ENCODE results near the gene ARHGEF19. TPM values are rescaled to one million over a fixed set of nuclear protein-coding genes. Genes with fewer than 3 reads are reported as not detected.

Gene ARHGEF19
- total RNA-seq, 4 donors from 2014 or later: 2.6 to 10.6 (median 3.9) TPM

DNA sequence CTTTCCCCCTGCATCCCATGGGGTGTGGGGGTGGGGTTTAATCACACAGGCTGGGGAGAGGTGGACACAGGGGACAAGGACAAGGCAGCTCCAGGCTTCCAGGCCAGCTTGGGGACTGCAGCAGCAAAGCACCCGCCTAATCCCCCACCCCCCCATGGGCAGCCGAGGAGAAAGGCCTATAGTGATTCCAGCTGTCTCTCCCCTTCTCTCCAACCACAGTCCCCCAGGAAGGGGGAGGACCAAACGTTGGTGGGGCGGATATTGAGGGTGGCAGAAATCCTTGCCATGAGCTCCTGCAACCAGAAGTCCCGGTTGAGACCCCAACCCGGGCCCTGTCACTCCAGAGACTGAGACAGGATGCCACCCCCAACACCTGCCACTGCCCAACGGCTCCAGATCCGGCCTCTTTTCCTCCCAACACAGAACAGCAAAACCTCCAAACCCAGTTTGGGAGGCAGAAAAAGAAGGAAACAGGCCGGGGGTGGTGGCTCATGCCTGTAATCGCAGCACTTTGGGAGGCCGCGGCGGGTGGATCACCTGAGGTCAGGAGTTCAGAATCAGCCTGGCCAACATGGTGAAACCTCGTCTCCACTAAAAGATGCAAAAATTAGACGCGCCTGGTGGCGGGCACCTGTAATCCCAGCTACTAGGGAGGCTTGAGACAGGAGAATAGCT is 58.3 kb downstream of the ARHGEF19 start:
- TF ChIP-seq, protein P1, sequence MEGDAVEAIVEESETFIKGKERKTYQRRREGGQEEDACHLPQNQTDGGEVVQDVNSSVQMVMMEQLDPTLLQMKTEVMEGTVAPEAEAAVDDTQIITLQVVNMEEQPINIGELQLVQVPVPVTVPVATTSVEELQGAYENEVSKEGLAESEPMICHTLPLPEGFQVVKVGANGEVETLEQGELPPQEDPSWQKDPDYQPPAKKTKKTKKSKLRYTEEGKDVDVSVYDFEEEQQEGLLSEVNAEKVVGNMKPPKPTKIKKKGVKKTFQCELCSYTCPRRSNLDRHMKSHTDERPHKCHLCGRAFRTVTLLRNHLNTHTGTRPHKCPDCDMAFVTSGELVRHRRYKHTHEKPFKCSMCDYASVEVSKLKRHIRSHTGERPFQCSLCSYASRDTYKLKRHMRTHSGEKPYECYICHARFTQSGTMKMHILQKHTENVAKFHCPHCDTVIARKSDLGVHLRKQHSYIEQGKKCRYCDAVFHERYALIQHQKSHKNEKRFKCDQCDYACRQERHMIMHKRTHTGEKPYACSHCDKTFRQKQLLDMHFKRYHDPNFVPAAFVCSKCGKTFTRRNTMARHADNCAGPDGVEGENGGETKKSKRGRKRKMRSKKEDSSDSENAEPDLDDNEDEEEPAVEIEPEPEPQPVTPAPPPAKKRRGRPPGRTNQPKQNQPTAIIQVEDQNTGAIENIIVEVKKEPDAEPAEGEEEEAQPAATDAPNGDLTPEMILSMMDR (IDR thresholded peaks at IDR 0.05): no peak
- DNase-seq (ENCODE audit: low spot score) (no peak), ATAC-seq (ENCODE audit: low FRiP score) (no peak)

DNA sequence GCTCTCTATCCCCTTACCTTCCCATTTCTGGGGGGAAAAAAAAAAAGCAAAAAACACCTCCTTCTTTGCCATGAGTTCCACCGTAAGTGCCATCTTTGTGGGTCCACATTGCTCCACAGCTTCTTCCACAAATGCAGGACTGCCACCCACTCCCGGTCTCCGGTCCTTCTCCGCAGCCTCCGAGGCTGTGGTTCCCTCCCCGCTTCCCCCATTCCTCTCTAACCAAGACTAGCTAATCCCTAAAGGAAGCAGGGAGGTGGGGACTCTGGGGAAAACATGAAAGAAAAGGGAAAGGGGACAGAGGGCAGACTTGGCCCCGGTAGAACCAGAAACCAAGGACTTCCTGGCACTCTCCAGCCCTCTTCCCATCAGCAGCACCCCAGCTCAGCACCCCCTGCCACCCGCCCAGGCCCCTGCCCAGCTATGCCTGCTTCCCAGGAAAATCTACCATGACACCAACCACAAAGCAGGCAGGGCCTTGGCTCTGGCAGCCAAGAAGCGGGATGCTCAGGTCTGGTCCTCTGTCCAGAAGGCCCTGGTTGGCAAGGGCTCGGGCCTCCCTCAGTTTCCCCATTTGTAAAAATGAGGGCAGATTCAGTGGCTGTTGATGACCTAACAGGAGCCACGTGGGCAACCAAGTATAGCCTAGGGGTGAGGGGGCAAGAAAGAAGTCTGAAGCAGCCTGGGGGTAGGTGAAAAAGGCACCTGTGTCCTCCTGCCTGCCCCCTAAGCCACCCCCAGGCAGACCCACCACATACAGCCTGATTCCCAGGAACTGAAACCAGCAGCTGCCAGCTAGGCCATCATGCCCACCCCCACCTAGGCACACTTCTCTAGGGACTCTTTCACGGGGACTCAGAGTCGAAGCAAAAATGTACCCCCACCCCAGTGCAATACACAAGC is 59.1 kb downstream of the ARHGEF19 start:
- DNase-seq (ENCODE audit: low spot score): no peak
- ATAC-seq (ENCODE audit: low FRiP score): no peak
- TF ChIP-seq, protein P1 (IDR thresholded peaks at IDR 0.05): no peak

DNA sequence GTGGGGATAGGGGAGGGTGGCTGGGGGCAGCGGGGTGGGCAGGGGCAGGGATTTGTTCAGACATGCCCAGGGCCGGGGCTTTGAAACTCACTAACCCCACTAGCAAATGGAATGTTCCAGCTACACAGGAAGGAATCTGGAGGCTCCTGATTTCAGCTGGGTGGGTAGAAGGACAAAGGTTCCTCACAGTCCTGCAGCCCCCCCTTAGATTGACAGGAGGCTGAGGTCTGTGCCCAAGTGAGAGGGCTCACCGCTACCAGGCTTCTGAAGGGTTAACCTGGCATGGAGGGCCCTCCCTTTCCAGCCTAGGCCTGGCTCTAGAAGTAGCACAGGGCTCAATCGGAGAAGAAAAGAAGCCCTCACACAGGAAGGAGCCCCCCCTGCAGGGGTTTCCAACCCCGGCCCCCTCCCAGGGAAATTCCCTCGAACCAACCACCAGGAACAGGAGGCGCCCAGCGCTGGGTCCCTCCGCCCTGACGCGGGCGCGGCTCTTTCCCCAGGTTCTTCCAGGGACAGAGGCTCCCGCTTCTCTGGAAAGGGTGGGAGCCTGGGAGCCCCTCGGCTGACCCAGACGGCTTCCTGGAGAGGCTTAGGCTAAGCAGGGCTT is 59.9 kb downstream of the ARHGEF19 start:
- DNase-seq (ENCODE audit: low spot score) (no peak), ATAC-seq (ENCODE audit: low FRiP score) (no peak)
- TF ChIP-seq, protein P1 (IDR thresholded peaks at IDR 0.05): no peak

DNA sequence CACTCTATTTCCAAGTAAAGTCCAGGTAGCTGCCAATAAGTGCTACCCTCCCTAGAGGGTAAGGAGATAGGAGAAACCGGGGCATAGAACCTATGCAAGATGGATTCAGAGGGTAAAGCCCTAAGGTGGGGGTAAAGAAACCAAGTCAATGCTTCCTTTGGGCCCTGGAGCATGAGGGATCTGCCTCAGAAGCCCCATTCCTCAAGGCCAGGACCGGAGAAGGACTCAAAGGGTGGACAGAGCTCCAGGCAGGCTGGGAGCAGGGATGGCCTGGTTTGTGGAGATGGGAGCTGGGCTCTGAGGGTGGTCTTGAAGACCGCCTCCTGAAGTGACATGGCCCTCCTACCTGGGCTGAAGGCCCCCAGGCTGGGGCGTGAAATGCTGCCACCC is 60.5 kb downstream of the ARHGEF19 start:
- TF ChIP-seq, protein P1 (IDR thresholded peaks at IDR 0.05): no peak
- ATAC-seq (ENCODE audit: low FRiP score) (no peak), DNase-seq (ENCODE audit: low spot score) (no peak)

DNA sequence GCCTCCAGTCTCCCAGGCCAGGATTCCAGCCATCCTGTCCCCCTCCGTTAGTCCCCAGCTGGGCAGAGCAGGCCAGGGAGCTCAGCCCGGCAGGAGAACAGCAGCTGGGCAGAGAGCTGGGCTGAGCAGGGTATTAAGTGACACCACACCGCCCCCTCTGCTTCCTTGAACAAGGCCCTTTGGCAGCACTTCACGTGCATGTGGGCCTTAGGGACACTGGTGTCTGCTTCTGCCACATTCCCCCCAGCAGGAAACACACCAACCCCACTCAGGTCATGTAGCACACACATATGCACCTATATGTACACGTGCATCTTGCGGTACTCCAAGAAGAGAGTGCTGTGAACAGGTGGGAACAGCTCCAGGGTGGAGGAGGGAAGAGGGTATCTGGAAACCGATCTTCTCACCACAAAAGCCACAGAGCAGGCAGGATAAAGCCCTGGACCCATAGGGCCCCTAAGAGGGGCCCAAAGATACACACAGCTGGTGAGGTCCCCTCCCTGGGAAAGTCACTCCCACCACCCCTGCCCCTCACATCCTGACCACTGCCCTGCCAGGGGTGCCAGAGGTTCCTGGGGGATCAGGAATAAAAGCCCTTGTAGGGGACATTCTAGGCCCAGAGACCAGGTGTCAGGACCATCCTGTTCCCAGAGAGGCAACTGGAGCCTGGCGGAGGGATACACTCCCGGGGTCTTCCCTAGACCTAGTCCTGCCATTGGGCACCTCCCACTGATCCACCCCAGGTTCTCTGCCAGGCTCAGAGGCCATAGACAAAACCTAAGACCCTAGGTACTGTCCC is 61.1 kb downstream of the ARHGEF19 start:
- DNase-seq (ENCODE audit: low spot score) (no peak), ATAC-seq (ENCODE audit: low FRiP score) (no peak)
- TF ChIP-seq, protein P1 (IDR thresholded peaks at IDR 0.05): no peak

DNA sequence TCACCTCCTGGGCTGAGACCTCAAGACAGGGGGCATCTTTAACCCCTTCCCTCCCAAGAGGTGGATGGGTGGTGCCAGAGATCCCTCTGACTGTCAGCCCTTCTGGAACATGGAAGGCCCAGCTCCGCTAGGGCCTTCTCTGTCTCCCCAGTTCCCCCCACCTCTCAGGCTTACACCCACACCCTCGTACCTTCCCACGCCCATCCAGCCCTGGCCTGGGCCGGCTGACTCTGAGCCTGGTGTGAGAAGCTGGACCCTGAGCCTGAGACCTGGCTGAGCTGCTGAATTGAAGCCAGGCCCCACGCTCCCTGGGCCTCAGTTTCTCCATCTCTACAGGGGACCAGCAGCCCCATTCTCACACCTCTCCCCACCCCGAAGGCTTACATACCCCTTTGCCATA is 61.9 kb downstream of the ARHGEF19 start:
- ATAC-seq (ENCODE audit: low FRiP score) (no peak), DNase-seq (ENCODE audit: low spot score) (no peak)
- TF ChIP-seq, protein P1 (IDR thresholded peaks at IDR 0.05): no peak
